IMR-90 (cell line): ENCODE data around the gene ZCCHC7. TPM values are rescaled to one million over a fixed set of nuclear protein-coding genes. Genes with fewer than 3 reads are reported as not detected.

Source experiments
- ATAC-seq: fragments of 200-7000 bp; cut with Tn5 transposase; 2 replicates; pipeline ENCODE4 v1.9.1; 2020; ENCODE audit warnings: low read depth, mild to moderate bottlenecking, moderate library complexity
- BruUV-seq: library from RNA; stranded (reverse); fragments of 400-500 nt; replicated peaks from 2 replicates; lab custom pipeline; 2021; lab: Mats Ljungman, UMichigan
- CTCF ChIA-PET: fragments of 300-600 bp; formaldehyde crosslinking; extraction: SDS; loops from one replicate; lab custom pipeline; 2021; ENCODE audit warnings: antibody characterized with exemption; lab: Yijun Ruan, JAX
- POLR2A ChIA-PET: fragments of 300-600 bp; sonication (Branson Sonifier 250); formaldehyde crosslinking; loops from one replicate; lab custom pipeline; 2022; ENCODE audit warnings: antibody characterized with exemption; ENCODE audit not compliant: unreplicated experiment; lab: Charles Lee
- DNase-seq: peaks from one replicate; pipeline ENCODE4 v3.0.0; 2013
- H2AFZ ChIP-seq: replicated peaks from 2 replicates; pipeline ENCODE3; 2013; ENCODE audit warnings: low read length, mild to moderate bottlenecking; ENCODE audit not compliant: poor library complexity
- H2AK5ac ChIP-seq: 2 replicates; pipeline ENCODE4 v1.6.1; 2013; ENCODE audit warnings: low read depth, low read length, inconsistent platforms
- H2AK9ac ChIP-seq: replicated peaks from 2 replicates; pipeline ENCODE3; 2013; ENCODE audit warnings: mild to moderate bottlenecking, low read depth, low read length, moderate library complexity; ENCODE audit not compliant: poor library complexity
- H2BK120ac ChIP-seq: 2 replicates; pipeline ENCODE4 v1.6.1; 2013; ENCODE audit warnings: low read depth, low read length, inconsistent platforms
- H2BK15ac ChIP-seq: 3 replicates; pipeline ENCODE4 v1.6.1; 2013; ENCODE audit warnings: low read depth, low read length, inconsistent platforms
- H2BK20ac ChIP-seq: 2 replicates; pipeline ENCODE4 v1.6.1; 2013; ENCODE audit warnings: low read depth, mild to moderate bottlenecking, inconsistent platforms, low read length, moderate library complexity
- H2BK5ac ChIP-seq: 2 replicates; pipeline ENCODE4 v1.6.1; 2013; ENCODE audit warnings: mild to moderate bottlenecking, low read depth, low read length, inconsistent platforms; ENCODE audit not compliant: poor library complexity, severe bottlenecking
- H3K14ac ChIP-seq: replicated peaks from 2 replicates; pipeline ENCODE4 v1.6.1; 2013; ENCODE audit warnings: low read depth, low read length, inconsistent platforms
- H3K18ac ChIP-seq: 2 replicates; pipeline ENCODE4 v1.6.1; 2013; ENCODE audit warnings: low read depth, low read length, control low read depth
- H3K23ac ChIP-seq: 2 replicates; pipeline ENCODE4 v1.6.1; 2013; ENCODE audit warnings: low read depth, low read length, inconsistent platforms
- H3K27ac ChIP-seq: 2 replicates; pipeline ENCODE4 v1.5.1; 2013; ENCODE audit warnings: mild to moderate bottlenecking, control low read depth, low read length; ENCODE audit not compliant: insufficient read depth
- H3K27me3 ChIP-seq: 2 replicates; pipeline ENCODE4 v1.6.1; 2013; ENCODE audit warnings: low read length; ENCODE audit not compliant: control insufficient read depth, insufficient read depth
- H3K36me3 ChIP-seq: 2 replicates; pipeline ENCODE4 v1.6.1; 2013; ENCODE audit warnings: low read length, mixed read lengths; ENCODE audit not compliant: control insufficient read depth, insufficient read depth
- H3K4ac ChIP-seq: 2 replicates; pipeline ENCODE4 v1.6.1; 2013; ENCODE audit warnings: low read depth, low read length, inconsistent platforms
- H3K4me1 ChIP-seq: 2 replicates; pipeline ENCODE4 v1.6.1; 2013; ENCODE audit warnings: low read length, mixed read lengths; ENCODE audit not compliant: control insufficient read depth, insufficient read depth
- H3K4me2 ChIP-seq: 2 replicates; pipeline ENCODE4 v1.6.1; 2013; ENCODE audit warnings: low read depth, mild to moderate bottlenecking, control low read depth, low read length, moderate library complexity
- H3K4me3 ChIP-seq: 2 replicates; pipeline ENCODE4 v1.5.1; 2013; ENCODE audit warnings: low read depth, mild to moderate bottlenecking, control low read depth, low read length, moderate library complexity; ENCODE audit not compliant: insufficient read depth
- H3K56ac ChIP-seq: 2 replicates; pipeline ENCODE4 v1.6.1; 2013; ENCODE audit warnings: low read length, inconsistent platforms; ENCODE audit not compliant: insufficient read depth; ENCODE audit errors: extremely low read depth
- H3K79me1 ChIP-seq, 2 experiments: 2 replicates each; pipeline ENCODE4 v1.6.1; 2013; ENCODE audit warnings: low read length in 2 of 2, inconsistent platforms in 1 of 2, low read depth in 1 of 2
- H3K9ac ChIP-seq: 2 replicates; pipeline ENCODE4 v1.6.1; 2013; ENCODE audit warnings: low read depth, low read length, control low read depth
- H3K9me1 ChIP-seq: 2 replicates; pipeline ENCODE4 v1.6.1; 2013; ENCODE audit warnings: low read length, inconsistent platforms; ENCODE audit not compliant: insufficient read depth
- H3K9me3 ChIP-seq: 2 replicates; pipeline ENCODE4 v1.6.1; 2013; ENCODE audit warnings: low read length; ENCODE audit not compliant: control insufficient read depth, insufficient read depth
- H4K20me1 ChIP-seq: 2 replicates; pipeline ENCODE4 v1.6.1; 2013; ENCODE audit warnings: low read length, inconsistent platforms; ENCODE audit not compliant: insufficient read depth
- H4K5ac ChIP-seq: 2 replicates; pipeline ENCODE4 v1.6.1; 2013; ENCODE audit warnings: mild to moderate bottlenecking, low read depth, low read length, control low read depth
- H4K8ac ChIP-seq, 2 experiments: 2 replicates each; pipeline ENCODE4 v1.6.1; 2013; ENCODE audit warnings: low read depth in 2 of 2, low read length in 2 of 2, control low read depth in 1 of 2, inconsistent platforms in 1 of 2
- H4K91ac ChIP-seq: 2 replicates; pipeline ENCODE4 v1.6.1; 2013; ENCODE audit warnings: low read depth, low read length, inconsistent platforms; ENCODE audit not compliant: insufficient read depth
- CHD1 ChIP-seq: IDR thresholded peaks from 2 replicates; pipeline ENCODE4 v1.6.1; 2012; ENCODE audit warnings: low read depth, low read length, improper control_type of control experiment
- FOS ChIP-seq: fragments of 150-350 bp; IDR thresholded peaks from 2 replicates; pipeline ENCODE4 v1.6.1; 2016; ENCODE audit warnings: low read depth, low read length
- POLR2A ChIP-seq: IDR thresholded peaks from 2 replicates; pipeline ENCODE4 v1.6.1; 2012; ENCODE audit warnings: mild to moderate bottlenecking, low read depth, low read length
- RFX5 ChIP-seq: IDR thresholded peaks from 2 replicates; pipeline ENCODE4 v1.8.0; 2012; ENCODE audit warnings: low read depth, mild to moderate bottlenecking, low read length, moderate library complexity
- WGBS, 2 experiments: methylation state at CpG; one replicate each; pipeline versions ENCODE4 v1.1.5 to v1.1.7; 2013; ENCODE audit warnings: missing lambda C conversion rate in 2 of 2; ENCODE audit not compliant: insufficient read length in 1 of 2; ENCODE audit errors: extremely low coverage in 2 of 2; 5-methylcytosine and 5-hydroxymethylcytosine counted together
- dilution Hi-C: fragments of 300-500 bp; cut with HindIII; formaldehyde crosslinking; loops from one replicate; pipeline ENCODE4 v1.14.3; 2018; ENCODE audit warnings: low sequenced_read_pairs; ENCODE audit not compliant: unreplicated experiment
- in situ Hi-C: fragments of 300-500 bp; cut with MboI; formaldehyde crosslinking; loops from 3 replicates; pipeline ENCODE4 v1.14.3; 2019; ENCODE audit warnings: low sequenced_read_pairs, inconsistent platforms, mixed read lengths
- intact Hi-C: fragments of 100-400 bp; cut with micrococcal nuclease; formaldehyde crosslinking; loops from 2 replicates; pipeline ENCODE4 v1.10.0; 2022
- polyA plus RNA-seq, 3 experiments: library from polyadenylated mRNA; depleted of rRNA; stranded (reverse); fragments of >200 nt; gene quantifications; 2 replicates each; pipeline ENCODE4 v1.2.3, GENCODE V29; 2012; ENCODE audit warnings: low replicate concordance in 1 of 3
- total RNA-seq: library from RNA; depleted of rRNA; stranded (reverse); fragments of >200 nt; gene quantifications from 2 replicates; pipeline ENCODE4 v1.2.3, GENCODE V29; 2012

ZCCHC7 gene
- total and polyA plus RNA-seq, 2 of the 4 experiments (the other 2 are of a cell fraction): 13.6 to 28.7 TPM

- TF ChIP-seq RFX5: no peak
Measured at GRCh38 chr9:37377688-37378612, 257.6 kb downstream of the ZCCHC7 start (continued).

- no TSS peak for BruUV-seq
- WGBS, 2 experiments: 100% methylated on average over 1 of the region's 19 CpGs; no CpG with 5 or more reads in 1 of the 2 experiments
- Histone ChIP-seq H3K9me3 (peaks cover 5% of the 10 kb centered on the region), H2BK5ac (no peak overlapping the region), H2AK5ac (no peak overlapping the region), H4K91ac (no peak overlapping the region), H4K20me1 (no peaks in the 10 kb centered on the region), H2BK15ac (no peak overlapping the region), H2AFZ (no peak overlapping the region), H2BK20ac (no peak overlapping the region), H3K14ac (no peak overlapping the region), H2AK9ac (no peak overlapping the region), H4K5ac (no peak overlapping the region), H3K36me3 (no peaks in the 10 kb centered on the region), H3K79me1 (no peaks in the 10 kb centered on the region), H3K4ac (no peak overlapping the region), H3K4me3 (no peak overlapping the region), H3K4me2 (no peak overlapping the region), H3K9me1 (no peaks in the 10 kb centered on the region), H3K23ac (no peak overlapping the region), H2BK120ac (no peak overlapping the region), H3K27ac (no peak overlapping the region), H3K4me1 (no peaks in the 10 kb centered on the region), H3K18ac (no peak overlapping the region), H3K56ac (no peak overlapping the region), H3K27me3 (peaks cover 18% of the 10 kb centered on the region), H3K9ac (no peak overlapping the region), H4K8ac (no peak overlapping the region)
- DNase-seq (no peak), ATAC-seq (no peak)
- TF ChIP-seq CHD1: no peak
- TF ChIP-seq FOS: no peak
- TF ChIP-seq POLR2A: no peak
- POLR2A ChIA-PET: no interaction called here
- in situ Hi-C loops: loop anchor here (10.0 kb wide), 1 partner anchor 64 kb away; no protein-coding TSS in a partner anchor
- intact Hi-C loops: no loop called here
- CTCF ChIA-PET: no interaction called here
- dilution Hi-C loops: no loop called here
Measured at GRCh38 chr9:37378613-37379004, 258.2 kb downstream of the ZCCHC7 start.
